ENCODE data around the gene ABR.

- TF ChIP-seq, protein P1, sequence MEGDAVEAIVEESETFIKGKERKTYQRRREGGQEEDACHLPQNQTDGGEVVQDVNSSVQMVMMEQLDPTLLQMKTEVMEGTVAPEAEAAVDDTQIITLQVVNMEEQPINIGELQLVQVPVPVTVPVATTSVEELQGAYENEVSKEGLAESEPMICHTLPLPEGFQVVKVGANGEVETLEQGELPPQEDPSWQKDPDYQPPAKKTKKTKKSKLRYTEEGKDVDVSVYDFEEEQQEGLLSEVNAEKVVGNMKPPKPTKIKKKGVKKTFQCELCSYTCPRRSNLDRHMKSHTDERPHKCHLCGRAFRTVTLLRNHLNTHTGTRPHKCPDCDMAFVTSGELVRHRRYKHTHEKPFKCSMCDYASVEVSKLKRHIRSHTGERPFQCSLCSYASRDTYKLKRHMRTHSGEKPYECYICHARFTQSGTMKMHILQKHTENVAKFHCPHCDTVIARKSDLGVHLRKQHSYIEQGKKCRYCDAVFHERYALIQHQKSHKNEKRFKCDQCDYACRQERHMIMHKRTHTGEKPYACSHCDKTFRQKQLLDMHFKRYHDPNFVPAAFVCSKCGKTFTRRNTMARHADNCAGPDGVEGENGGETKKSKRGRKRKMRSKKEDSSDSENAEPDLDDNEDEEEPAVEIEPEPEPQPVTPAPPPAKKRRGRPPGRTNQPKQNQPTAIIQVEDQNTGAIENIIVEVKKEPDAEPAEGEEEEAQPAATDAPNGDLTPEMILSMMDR (conservative IDR thresholded peaks at IDR 0.05; ENCODE audit: low read depth, low read length) = no peak
- no peak for TF ChIP-seq EZH2phosphoT487 (IDR thresholded peaks at IDR 0.05; ENCODE audit: borderline replicate concordance, low read length)
These were observed 20.9 kb downstream of the ABR start for GRCh38 chr17:1158879-1159278.
